Measurements from ENCODE around the gene PADI6.
A peak's percentile ranks its signal among the peaks of the same experiment; 100 is the strongest.

The PADI6 gene

GRCh38 chr1:17437260-17437579, 65.2 kb downstream of the PADI6 start:
- DNase-seq, result no peak

- peak; percentile 34 for DNase-seq
Measured at GRCh38 chr1:17437580-17438317, 65.8 kb downstream of the PADI6 start.

- DNase-seq, result peak; percentile 58
Measured at GRCh38 chr1:17438318-17439249, 66.6 kb downstream of the PADI6 start.

GRCh38 chr1:17439250-17440073, 67.5 kb downstream of the PADI6 start, which contains the start of gene RCC2:
RCC2 (minus strand) TSS chr1:17439677; CDS start chr1:17438514, 1,163 bp downstream.
- DNase-seq, result peak; percentile 77

- no peak for DNase-seq
Measured at GRCh38 chr1:17440074-17440826, 68.3 kb downstream of the PADI6 start.

- no peak for DNase-seq
Measured at GRCh38 chr1:17440827-17441168, 68.8 kb downstream of the PADI6 start.

GRCh38 chr1:17441265-17441992, 69.4 kb downstream of the PADI6 start:
- no peak for DNase-seq

- no peak for DNase-seq
Measured at GRCh38 chr1:17441993-17442357, 70.0 kb downstream of the PADI6 start.

- no peak for DNase-seq
Measured at GRCh38 chr1:17442841-17443240, 70.8 kb downstream of the PADI6 start.

GRCh38 chr1:17447501-17447992, 75.6 kb downstream of the PADI6 start:
- DNase-seq, result no peak
